K562 treated with DMSO at 1 percent for 12 hours (cell line): Measurements from ENCODE around the gene SMU1. TPM values are rescaled to one million over a fixed set of nuclear protein-coding genes. Genes with fewer than 3 reads are reported as not detected.

ENCODE experiments used
- total RNA-seq: library from RNA; unstranded; fragments of 300-600 nt; gene quantifications from 2 replicates; pipeline ENCODE4 v1.2.3, GENCODE V29; 2022; ENCODE audit not compliant: insufficient read depth

The SMU1 gene
- total RNA-seq = 5.1 and 11.5 TPM in 2 replicates

DNA sequence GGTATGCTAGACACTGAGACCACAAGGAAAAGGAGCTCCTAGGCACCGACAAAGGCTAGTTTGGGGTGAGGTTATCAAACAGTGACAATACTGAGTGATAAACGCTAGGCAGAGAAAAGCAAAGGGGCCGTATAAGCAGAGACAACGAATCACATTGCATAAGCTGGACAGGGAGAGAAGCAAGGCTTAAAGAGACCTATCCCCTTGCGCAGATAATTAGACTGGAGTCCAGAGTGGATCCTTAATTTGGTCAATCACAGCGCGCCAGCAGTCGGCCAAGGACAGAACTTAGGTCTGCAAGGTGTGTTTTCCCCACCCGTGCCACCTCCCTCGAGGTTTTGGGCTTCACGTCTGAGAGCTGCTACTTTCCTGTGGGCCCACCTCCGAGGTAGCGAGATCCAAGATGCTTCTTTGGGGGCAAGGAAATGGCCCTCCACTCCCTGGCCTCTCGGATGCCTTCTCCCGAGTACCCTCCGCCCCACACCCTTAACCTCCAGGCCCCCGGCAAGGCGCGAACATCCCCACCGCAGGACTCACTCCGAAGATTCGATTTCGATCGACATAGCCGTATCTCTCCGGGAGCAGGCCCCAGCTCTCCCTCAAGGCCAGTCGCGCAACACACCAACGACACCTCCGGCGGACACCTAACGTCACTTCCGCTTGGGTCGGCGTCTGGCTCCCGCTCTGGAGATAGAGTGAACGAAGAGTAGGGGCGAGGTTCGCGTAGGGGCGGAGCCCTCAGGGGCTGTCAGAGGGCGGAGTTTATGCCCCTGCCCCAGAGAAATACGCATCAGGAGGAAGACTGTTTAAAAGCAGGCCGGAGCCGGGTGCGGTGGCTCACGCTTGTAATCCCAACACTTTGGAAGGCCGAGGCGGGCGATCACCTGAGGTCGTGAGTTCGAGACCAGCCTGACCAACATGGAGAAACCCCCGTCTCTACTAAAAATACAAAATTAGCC, at the start of gene SMU1:
Gene SMU1, minus strand, starts transcription at position 629 of the 959 bp plus-strand sequence. Its CDS starts 66 bp downstream, at position 563.

DNA sequence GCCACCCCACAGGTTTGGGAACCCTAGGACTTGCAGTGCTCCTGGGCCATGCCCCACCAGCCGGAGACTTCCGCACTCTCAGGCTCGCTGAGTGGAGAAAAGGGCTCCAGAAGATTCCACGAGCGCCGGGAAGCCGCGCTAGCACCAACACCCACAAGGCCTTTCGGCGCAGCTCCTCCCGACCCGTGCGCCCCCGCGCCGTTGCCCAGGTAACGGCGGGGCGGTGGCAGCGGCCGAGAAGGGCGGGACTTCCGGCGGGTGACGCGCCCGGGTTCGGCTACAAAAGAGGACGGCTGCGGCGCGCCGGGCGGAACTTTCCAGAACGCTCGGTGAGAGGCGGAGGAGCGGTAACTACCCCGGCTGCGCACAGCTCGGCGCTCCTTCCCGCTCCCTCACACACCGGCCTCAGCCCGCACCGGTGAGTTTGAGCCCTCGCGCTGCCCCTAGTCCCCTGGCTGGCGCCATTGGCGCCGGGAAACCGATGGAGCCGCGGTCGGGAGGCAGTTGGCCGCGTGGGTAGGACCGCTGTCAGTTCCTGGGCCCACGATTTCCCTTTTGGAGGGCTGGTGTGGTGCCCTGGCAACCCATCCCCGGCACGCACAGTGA, 51.4 kb downstream of the SMU1 start, which contains the start of gene DNAJA1:
Gene DNAJA1, plus strand, starts transcription at position 308 of the 606 bp plus-strand sequence. CDS start 1,212 bp downstream, outside the sequence.

Other genes starting within 250 kb of the SMU1 start
- gene APTX, start 75.0 kb downstream of the SMU1 start, total RNA-seq = 25.2 and 34.3 TPM in 2 replicates
- 123 and 165 TPM in 2 replicates for gene DNAJA1, start 51.4 kb downstream of the SMU1 start, total RNA-seq
- gene B4GALT1, start 90.7 kb upstream of the SMU1 start, total RNA-seq = 13.1 and 39.9 TPM in 2 replicates
- not detected in 2 replicates for gene SPINK4, start 163.5 kb upstream of the SMU1 start, total RNA-seq
- 102 and 105 TPM in 2 replicates for gene BAG1, start 188.0 kb upstream of the SMU1 start, total RNA-seq
- 55.2 and 62.3 TPM in 2 replicates for gene CHMP5, start 188.4 kb upstream of the SMU1 start, total RNA-seq
- gene NFX1, start 213.8 kb upstream of the SMU1 start, total RNA-seq = 9.1 and 19.3 TPM in 2 replicates